Keratinocyte (primary cell): ENCODE data around the gene CARS1. TPM values are rescaled to one million over a fixed set of nuclear protein-coding genes. Genes with fewer than 3 reads are reported as not detected.

ENCODE experiments used
- DNase-seq: peaks from one replicate; pipeline ENCODE4 v3.0.0-alpha.2; 2011; ENCODE audit warnings: low read depth, missing footprints, low spot score
- FAIRE-seq: peaks from 2 replicates; lab custom pipeline; 2011; peaks lifted over from hg19 to GRCh38; lab: Jason Lieb, UNC
- H2AFZ ChIP-seq: 2 replicates; pipeline ENCODE4 v1.6.0; 2012; ENCODE audit warnings: low read length, control low read depth, inconsistent platforms; ENCODE audit not compliant: control insufficient read depth
- H3K27ac ChIP-seq: 2 replicates; pipeline ENCODE4 v1.5.1; 2011; ENCODE audit warnings: low read length; ENCODE audit not compliant: control insufficient read depth, insufficient read depth
- H3K27me3 ChIP-seq: 3 replicates; pipeline ENCODE4 v1.6.0; 2011; ENCODE audit warnings: low read length; ENCODE audit not compliant: control insufficient read depth, insufficient read depth; ENCODE audit errors: extremely low read depth
- H3K36me3 ChIP-seq, 2 experiments: 2 replicates in 1 of 2; 3 replicates in 1 of 2; pipeline ENCODE4 v1.5.1; 2011; ENCODE audit warnings: low read length in 2 of 2, mild to moderate bottlenecking in 1 of 2; ENCODE audit not compliant: control insufficient read depth in 2 of 2, insufficient read depth in 2 of 2; ENCODE audit errors: extremely low read depth in 1 of 2
- H3K4me1 ChIP-seq: 3 replicates; pipeline ENCODE4 v1.5.1; 2011; ENCODE audit warnings: low read length; ENCODE audit not compliant: control insufficient read depth, insufficient read depth; ENCODE audit errors: extremely low read depth
- H3K4me2 ChIP-seq: 3 replicates; pipeline ENCODE4 v1.6.0; 2011; ENCODE audit warnings: low read depth, low read length; ENCODE audit not compliant: control insufficient read depth, insufficient read depth; ENCODE audit errors: extremely low read depth
- H3K4me3 ChIP-seq, 3 experiments: fragments of 200-600 bp in 1 of 3; sonication (generic) in 1 of 3; 2 replicates in 2 of 3; 3 replicates in 1 of 3; pipeline ENCODE4 v1.5.1; 2011 to 2016; ENCODE audit warnings: low read length in 3 of 3, mild to moderate bottlenecking in 3 of 3, control low read depth in 2 of 3, inconsistent platforms in 1 of 3, low read depth in 1 of 3, mixed read lengths in 1 of 3, mixed run types in 1 of 3, moderate library complexity in 1 of 3; ENCODE audit not compliant: control insufficient read depth in 2 of 3, insufficient read depth in 2 of 3; ENCODE audit errors: extremely low read depth in 1 of 3
- H3K79me2 ChIP-seq: 2 replicates; pipeline ENCODE4 v1.6.0; 2012; ENCODE audit warnings: low read length; ENCODE audit not compliant: control insufficient read depth, insufficient read depth
- H3K9ac ChIP-seq: 3 replicates; pipeline ENCODE4 v1.6.0; 2011; ENCODE audit warnings: low read length; ENCODE audit not compliant: control insufficient read depth, insufficient read depth; ENCODE audit errors: extremely low read depth
- H3K9me1 ChIP-seq: 3 replicates; pipeline ENCODE4 v1.6.0; 2011; ENCODE audit warnings: low read length; ENCODE audit not compliant: control insufficient read depth, insufficient read depth; ENCODE audit errors: extremely low read depth
- H3K9me3 ChIP-seq: 2 replicates; pipeline ENCODE4 v1.5.1; 2012; ENCODE audit warnings: low read depth, low read length; ENCODE audit not compliant: control insufficient read depth
- H4K20me1 ChIP-seq: 3 replicates; pipeline ENCODE4 v1.6.0; 2011; ENCODE audit warnings: low read length; ENCODE audit not compliant: control insufficient read depth, insufficient read depth; ENCODE audit errors: extremely low read depth
- EZH2 ChIP-seq: IDR thresholded peaks from one replicate; pipeline ENCODE4 v1.6.1; 2012; ENCODE audit warnings: inconsistent platforms, mild to moderate bottlenecking, low read length, moderate library complexity
- dilution Hi-C: fragments of 300-500 bp; cut with MboI; formaldehyde crosslinking; loops from one replicate; pipeline ENCODE4 v1.7.0; 2020; ENCODE audit warnings: low sequenced_read_pairs; ENCODE audit not compliant: extremely low pct_ligation_motif_present
- polyA plus RNA-seq, 5 experiments: library from polyadenylated mRNA; depleted of rRNA in 3 of 5; stranded (reverse) in 3 of 5; stranded (forward) in 1 of 5; unstranded in 1 of 5; fragments of >200 nt; gene quantifications; 1 replicate in 1 of 5; 2 replicates in 3 of 5; 3 replicates in 1 of 5; pipeline versions ENCODE4 v1.2.1 to v1.2.3, GENCODE V29; 2011 to 2012; ENCODE audit warnings: missing spikeins in 2 of 5, low read depth in 1 of 5, low replicate concordance in 1 of 5
- TF ChIP-seq, protein P1 (sequence below), 3 experiments: IDR thresholded peaks in 1 of 3; conservative IDR thresholded peaks in 1 of 3; optimal IDR thresholded peaks in 1 of 3; 2 replicates in 2 of 3; 3 replicates in 1 of 3; pipeline versions ENCODE3 to v1.5.1; 2011; ENCODE audit warnings: low read length in 3 of 3, mild to moderate bottlenecking in 3 of 3, moderate library complexity in 2 of 3, control low read depth in 1 of 3, inconsistent platforms in 1 of 3; ENCODE audit not compliant: insufficient read depth in 2 of 3; ENCODE audit errors: extremely low read depth in 1 of 3

Gene CARS1
- polyA plus RNA-seq, 1 donor (not counting 4 experiments of a cell fraction or from before 2014, with no cell fraction given): 60.7 TPM

DNA sequence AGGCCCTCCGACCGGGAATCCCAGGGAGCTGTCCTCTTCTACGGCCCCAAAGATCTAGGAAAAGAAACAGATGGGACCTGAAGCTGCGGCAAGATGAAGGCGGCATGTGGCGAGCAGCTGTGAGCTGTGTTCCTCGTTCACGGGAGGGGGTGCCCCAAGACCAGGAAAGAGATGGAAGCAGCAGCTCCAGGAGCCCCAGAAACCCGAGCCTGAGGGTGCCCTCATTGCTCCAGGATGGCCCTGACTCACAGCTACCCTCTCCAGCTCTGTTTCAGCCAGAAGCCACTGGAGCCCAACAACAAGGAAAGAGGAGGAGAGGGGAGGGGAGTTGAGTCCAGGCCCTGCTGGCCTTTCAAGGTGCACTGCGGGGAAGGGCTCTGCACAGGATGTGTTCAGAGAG, 41.4 kb downstream of the CARS1 start:
- Histone ChIP-seq H3K4me3 (no peak overlapping the region), H3K9ac (no peak overlapping the region), H2AFZ (no peak overlapping the region), H3K36me3 (peaks cover 53 to 66% of the 10 kb centered on the region in 2 experiments), H4K20me1 (peaks cover under 1% of the 10 kb centered on the region), H3K9me1 (no peaks in the 10 kb centered on the region), H3K79me2 (peaks cover under 1% of the 10 kb centered on the region), H3K4me2 (no peak overlapping the region), H3K4me1 (peaks cover 7% of the 10 kb centered on the region), H3K27me3 (no peaks in the 10 kb centered on the region), H3K27ac (no peak overlapping the region), H3K9me3 (no peaks in the 10 kb centered on the region)
- no peak for DNase-seq
- TF ChIP-seq, protein P1, sequence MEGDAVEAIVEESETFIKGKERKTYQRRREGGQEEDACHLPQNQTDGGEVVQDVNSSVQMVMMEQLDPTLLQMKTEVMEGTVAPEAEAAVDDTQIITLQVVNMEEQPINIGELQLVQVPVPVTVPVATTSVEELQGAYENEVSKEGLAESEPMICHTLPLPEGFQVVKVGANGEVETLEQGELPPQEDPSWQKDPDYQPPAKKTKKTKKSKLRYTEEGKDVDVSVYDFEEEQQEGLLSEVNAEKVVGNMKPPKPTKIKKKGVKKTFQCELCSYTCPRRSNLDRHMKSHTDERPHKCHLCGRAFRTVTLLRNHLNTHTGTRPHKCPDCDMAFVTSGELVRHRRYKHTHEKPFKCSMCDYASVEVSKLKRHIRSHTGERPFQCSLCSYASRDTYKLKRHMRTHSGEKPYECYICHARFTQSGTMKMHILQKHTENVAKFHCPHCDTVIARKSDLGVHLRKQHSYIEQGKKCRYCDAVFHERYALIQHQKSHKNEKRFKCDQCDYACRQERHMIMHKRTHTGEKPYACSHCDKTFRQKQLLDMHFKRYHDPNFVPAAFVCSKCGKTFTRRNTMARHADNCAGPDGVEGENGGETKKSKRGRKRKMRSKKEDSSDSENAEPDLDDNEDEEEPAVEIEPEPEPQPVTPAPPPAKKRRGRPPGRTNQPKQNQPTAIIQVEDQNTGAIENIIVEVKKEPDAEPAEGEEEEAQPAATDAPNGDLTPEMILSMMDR (optimal IDR thresholded peaks at IDR 0.05 in 1 of 3, IDR thresholded peaks at IDR 0.05 in 1 of 3, conservative IDR thresholded peaks at IDR 0.05 in 1 of 3; ENCODE audit: extremely low read depth in 1 of 3, insufficient read depth in 2 of 3, low read length in 3 of 3): no peak
- TF ChIP-seq EZH2: no peak
- dilution Hi-C loops: no loop called here
- FAIRE-seq: no peak

DNA sequence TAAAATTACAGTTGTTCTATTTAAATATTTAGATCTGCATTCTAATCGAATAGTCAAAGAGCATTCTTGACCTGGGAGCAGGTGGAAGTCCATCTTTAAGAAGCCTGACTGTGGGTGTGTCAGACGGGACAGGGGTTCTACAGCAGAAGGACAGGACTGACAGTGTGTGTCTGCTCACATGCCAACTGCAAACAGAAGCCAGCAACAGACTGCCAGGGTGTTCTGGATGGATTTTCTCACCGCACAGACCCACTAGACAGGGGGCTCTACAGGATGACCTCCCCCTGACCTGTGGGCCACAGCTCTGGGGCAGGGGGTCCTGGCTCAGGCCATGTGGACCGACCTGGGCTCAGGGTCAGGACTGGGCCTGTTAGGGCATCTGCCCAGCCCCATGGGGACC, 42.3 kb downstream of the CARS1 start:
- no peaks in the 10 kb centered on the region for H3K9me1 ChIP-seq
- no peak overlapping the region for H2AFZ ChIP-seq
- H3K36me3 ChIP-seq: peaks cover 48 to 68% of the 10 kb centered on the region in 2 experiments
- no peaks in the 10 kb centered on the region for H3K79me2 ChIP-seq
- no peak overlapping the region for H3K27ac ChIP-seq
- H4K20me1 ChIP-seq: no peaks in the 10 kb centered on the region
- H3K9ac ChIP-seq: no peak overlapping the region
- no peak overlapping the region for H3K4me3 ChIP-seq
- H3K4me1 ChIP-seq: peaks cover 7% of the 10 kb centered on the region
- DNase-seq (no peak), FAIRE-seq (no peak)
- no peaks in the 10 kb centered on the region for H3K27me3 ChIP-seq
- dilution Hi-C loops: no loop called here
- TF ChIP-seq, protein P1 (optimal IDR thresholded peaks at IDR 0.05 in 1 of 3, IDR thresholded peaks at IDR 0.05 in 1 of 3, conservative IDR thresholded peaks at IDR 0.05 in 1 of 3; ENCODE audit: extremely low read depth in 1 of 3, insufficient read depth in 2 of 3, low read length in 3 of 3): no peak
- no peak for TF ChIP-seq EZH2
- no peak overlapping the region for H3K4me2 ChIP-seq
- H3K9me3 ChIP-seq: no peaks in the 10 kb centered on the region
